GM23338 (cell line): ENCODE results near the gene JTB. TPM values are rescaled to one million over a fixed set of nuclear protein-coding genes. Genes with fewer than 3 reads are reported as not detected.

Experiments
- ATAC-seq: fragments of 200-7000 bp; cut with Tn5 transposase; 3 replicates; pipeline ENCODE4 v1.9.1; 2020
- DNase-seq: peaks from one replicate; pipeline ENCODE4 v3.0.0-alpha.2; 2015; ENCODE audit warnings: low spot score
- H2AFZ ChIP-seq: fragments of 200-600 bp; sonication (generic); 2 replicates; pipeline ENCODE4 v1.8.0; 2016; ENCODE audit warnings: antibody characterized with exemption, mild to moderate bottlenecking, moderate library complexity
- H3F3A ChIP-seq: fragments of 200-600 bp; sonication (generic); replicated peaks from 2 replicates; pipeline ENCODE4 v1.8.0; 2017; ENCODE audit warnings: antibody characterized with exemption, mixed run types, low read depth
- H3K27ac ChIP-seq: fragments of 200-600 bp; sonication (generic); 2 replicates; pipeline ENCODE4 v1.6.1; 2016; ENCODE audit warnings: low read depth
- H3K27me3 ChIP-seq: fragments of 200-600 bp; sonication (generic); 2 replicates; pipeline ENCODE4 v1.8.0; 2016; ENCODE audit warnings: mild to moderate bottlenecking, mixed run types, moderate library complexity; ENCODE audit not compliant: insufficient read depth
- H3K36me3 ChIP-seq: fragments of 200-600 bp; sonication (generic); 2 replicates; pipeline ENCODE4 v1.8.0; 2016; ENCODE audit warnings: mild to moderate bottlenecking; ENCODE audit not compliant: insufficient read depth
- H3K4me1 ChIP-seq: fragments of 200-600 bp; sonication (generic); 2 replicates; pipeline ENCODE4 v1.8.0; 2016; ENCODE audit warnings: mild to moderate bottlenecking, moderate library complexity; ENCODE audit not compliant: insufficient read depth
- H3K4me2 ChIP-seq: fragments of 200-600 bp; sonication (generic); 2 replicates; pipeline ENCODE4 v1.7.1; 2017; ENCODE audit warnings: mixed run types
- H3K4me3 ChIP-seq: fragments of 200-600 bp; sonication (generic); 2 replicates; pipeline ENCODE4 v1.6.1; 2016; ENCODE audit warnings: mixed run types
- H3K79me2 ChIP-seq: fragments of 200-600 bp; sonication (generic); replicated peaks from 2 replicates; pipeline ENCODE4 v1.8.0; 2017; ENCODE audit warnings: mild to moderate bottlenecking; ENCODE audit not compliant: insufficient read depth
- H3K9me2 ChIP-seq: fragments of 200-600 bp; sonication (generic); 2 replicates; pipeline ENCODE4 v1.8.0; 2017; ENCODE audit not compliant: insufficient read depth
- H4K20me1 ChIP-seq: fragments of 200-600 bp; sonication (generic); replicated peaks from 2 replicates; pipeline ENCODE4 v1.8.0; 2017; ENCODE audit warnings: mild to moderate bottlenecking; ENCODE audit not compliant: insufficient read depth
- H3K27ac Mint-ChIP-seq: 2 replicates; pipeline ENCODE4 v1.8.0; 2020; ENCODE audit warnings: inconsistent platforms, mild to moderate bottlenecking, moderate library complexity, mixed read lengths
- H3K27me3 Mint-ChIP-seq: 3 replicates; pipeline ENCODE4 v1.8.0; 2022; ENCODE audit warnings: low read depth, mild to moderate bottlenecking, moderate library complexity, mixed read lengths, inconsistent platforms; ENCODE audit not compliant: insufficient read depth, poor library complexity
- H3K36me3 Mint-ChIP-seq: 3 replicates; pipeline ENCODE4 v1.8.0; 2021; ENCODE audit warnings: low read depth, mild to moderate bottlenecking, inconsistent platforms, moderate library complexity, mixed read lengths
- H3K4me1 Mint-ChIP-seq: 3 replicates; pipeline ENCODE4 v1.8.0; 2020; ENCODE audit warnings: mild to moderate bottlenecking, inconsistent platforms, mixed read lengths
- H3K4me3 Mint-ChIP-seq: 3 replicates; pipeline ENCODE4 v1.8.0; 2021; ENCODE audit warnings: moderate library complexity, mild to moderate bottlenecking, inconsistent platforms, mixed read lengths
- H3K9me3 Mint-ChIP-seq: 3 replicates; pipeline ENCODE4 v1.8.0; 2020; ENCODE audit warnings: moderate library complexity, mild to moderate bottlenecking, inconsistent platforms, mixed read lengths
- CREB1 ChIP-seq: fragments of 250-450 bp; sonication (Bioruptor Pico); IDR thresholded peaks from 2 replicates; pipeline ENCODE4 v1.5.0; 2020; ENCODE audit warnings: low read depth, mild to moderate bottlenecking, moderate library complexity
- EZH2 ChIP-seq: fragments of 200-600 bp; sonication (generic); IDR thresholded peaks from one replicate; pipeline ENCODE4 v1.8.0; 2017; ENCODE audit warnings: antibody characterized with exemption, mild to moderate bottlenecking, low read depth; ENCODE audit not compliant: unreplicated experiment
- EZH2phosphoT487 ChIP-seq: fragments of 200-600 bp; sonication (generic); IDR thresholded peaks from one replicate; pipeline ENCODE4 v1.8.1; 2018; ENCODE audit warnings: antibody characterized with exemption; ENCODE audit not compliant: unreplicated experiment
- JUNB ChIP-seq: IDR thresholded peaks from one replicate; pipeline ENCODE4 v1.6.1; 2016; ENCODE audit warnings: antibody characterized with exemption; ENCODE audit not compliant: unreplicated experiment
- NANOG ChIP-seq: IDR thresholded peaks from 2 replicates; pipeline ENCODE4 v1.6.1; 2016; ENCODE audit warnings: antibody characterized with exemption, borderline replicate concordance
- POLR2AphosphoS5 ChIP-seq: IDR thresholded peaks from 2 replicates; pipeline ENCODE4 v1.6.1; 2016; ENCODE audit warnings: antibody characterized with exemption, low read depth
- STAT1 ChIP-seq: IDR thresholded peaks from one replicate; pipeline ENCODE4 v1.6.1; 2016; ENCODE audit warnings: antibody characterized with exemption; ENCODE audit not compliant: unreplicated experiment
- ZNF114 ChIP-seq: fragments of 250-450 bp; sonication (Bioruptor Pico); IDR thresholded peaks from 2 replicates; pipeline ENCODE4 v1.5.0; 2020; ENCODE audit warnings: mild to moderate bottlenecking, moderate library complexity
- ZNF331 ChIP-seq: fragments of 250-450 bp; sonication (Bioruptor Pico); IDR thresholded peaks from 2 replicates; pipeline ENCODE4 v1.5.0; 2020; ENCODE audit warnings: low read depth, mild to moderate bottlenecking, moderate library complexity
- long read RNA-seq: library from polyadenylated mRNA; unstranded; transcript quantifications from one replicate; pipeline ENCODE4 v2.0.0, GENCODE V29; 2020; ENCODE audit not compliant: unreplicated experiment
- polyA plus RNA-seq: library from polyadenylated mRNA; unstranded; fragments of >200 nt; fragmentation: Nextera tagmentation; extraction: Ambion mirVana; gene quantifications from 2 replicates; pipeline ENCODE4 v1.2.1, GENCODE V29; 2016
- total RNA-seq: library from RNA; depleted of rRNA; stranded (reverse); fragments of >200 nt; shearing (Covaris generic); gene quantifications from 2 replicates; pipeline ENCODE4 v1.2.3, GENCODE V29; 2014; rRNA removed
- TF ChIP-seq, protein P1 (sequence below): IDR thresholded peaks from one replicate; pipeline ENCODE4 v1.6.1; 2018; ENCODE audit warnings: antibody characterized with exemption; ENCODE audit not compliant: unreplicated experiment
- TF ChIP-seq, protein P2 (sequence below): fragments of 250-450 bp; sonication (Bioruptor Pico); IDR thresholded peaks from 2 replicates; pipeline ENCODE4 v1.5.0; 2020; ENCODE audit warnings: mild to moderate bottlenecking, moderate library complexity
- TF ChIP-seq, protein P3 (sequence below): IDR thresholded peaks from 2 replicates; pipeline ENCODE4 v1.6.1; 2016; ENCODE audit warnings: antibody characterized with exemption

JTB gene
- total RNA-seq (179 and 208 TPM in 2 replicates), polyA plus RNA-seq (139 and 140 TPM in 2 replicates)
- long read RNA-seq, transcript JTB-201 (5 exons, 1,287 nt) = major isoform, 86 of 98 reads
- long read RNA-seq, partial matches to known transcripts = 3 of 98 reads
- long read RNA-seq, other reads (novel, unspliced or antisense) = 6 of 98 reads

DNA sequence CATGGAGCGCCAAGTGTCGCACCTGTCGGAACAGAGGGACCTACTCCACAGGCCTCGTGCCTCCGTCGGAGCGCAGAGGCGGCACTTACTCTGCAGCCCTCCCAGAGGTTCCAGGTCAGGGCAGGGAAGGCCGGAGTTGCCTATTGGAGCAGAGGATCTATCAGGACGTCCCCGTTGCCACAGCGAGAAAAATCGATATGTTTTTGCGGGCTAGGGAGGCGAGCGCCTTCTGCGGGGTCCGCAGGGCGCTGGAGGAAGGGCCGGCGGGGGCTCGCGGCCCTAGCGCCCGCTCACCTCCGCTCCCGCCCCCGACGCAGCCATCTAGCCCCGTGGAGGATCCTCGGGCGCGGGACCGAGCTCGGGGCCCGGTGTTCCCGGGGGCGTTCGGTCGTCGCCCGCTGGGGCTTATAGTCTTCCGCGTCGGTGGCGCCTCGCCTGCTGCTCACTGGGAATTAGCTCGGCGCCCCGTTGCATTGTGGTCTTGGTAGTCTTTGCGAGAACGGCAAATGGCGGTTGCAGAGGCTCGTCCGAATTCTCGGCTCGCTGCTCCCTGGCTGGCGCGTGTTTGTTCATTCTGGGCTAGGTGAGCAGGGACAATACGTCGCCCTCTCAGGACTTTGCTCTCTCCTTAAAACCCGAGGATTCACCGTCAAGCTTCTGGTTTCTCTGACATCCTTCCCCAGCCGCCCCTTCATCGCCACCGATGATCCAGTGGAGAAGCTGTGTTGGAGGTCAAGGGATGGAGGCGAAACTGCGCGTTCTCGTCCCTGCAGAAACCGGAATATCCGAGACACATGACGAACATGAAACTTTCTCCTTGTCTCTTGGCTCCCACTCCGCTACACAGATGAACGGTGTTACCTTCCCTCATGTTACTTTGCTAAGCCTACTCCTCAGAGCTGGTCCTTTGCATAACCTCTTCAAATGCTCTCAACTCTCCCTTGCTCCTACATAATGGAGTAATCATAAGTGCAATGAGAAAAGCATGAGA is at the start of gene JTB:
Gene JTB, minus strand, starts transcription at position 425 of the 991 bp plus-strand sequence. Its CDS starts 422 bp downstream, at position 3.
- Mint-ChIP-seq H3K9me3 (no peaks in the 10 kb centered on the region), H3K4me3 (peak within 1 kb of the TSS; percentile 97), H3K4me1 (peaks cover 20% of the 10 kb centered on the region), H3K36me3 (peaks cover 74% of the 10 kb centered on the region), H3K27me3 (peaks cover 10% of the 10 kb centered on the region), H3K27ac (peak within 1 kb of the TSS; percentile 97)
- H2AFZ ChIP-seq = peak within 1 kb of the TSS; percentile 88
- peaks cover 18% of the 10 kb centered on the region for H3K79me2 ChIP-seq
- H3K4me2 ChIP-seq = peak within 1 kb of the TSS; percentile 91
- H3K4me1 ChIP-seq = no peaks in the 10 kb centered on the region
- peaks cover 36% of the 10 kb centered on the region for H3F3A ChIP-seq
- H3K27me3 ChIP-seq = no peaks in the 10 kb centered on the region
- DNase-seq (peak; percentile 96), ATAC-seq (peak; percentile 90)
- H3K9me2 ChIP-seq = no peaks in the 10 kb centered on the region
- peak within 1 kb of the TSS; percentile 85 for H3K27ac ChIP-seq
- H3K4me3 ChIP-seq = peak within 1 kb of the TSS; percentile 99
- peaks cover 25% of the 10 kb centered on the region; the same call in 1 of the 2 replicates for H3K36me3 ChIP-seq
- no peaks in the 10 kb centered on the region; the same call in 1 of the 2 replicates for H4K20me1 ChIP-seq
- peak; percentile 88 for TF ChIP-seq POLR2AphosphoS5
- TF ChIP-seq ZNF331 (CRISPR knock-in tag) = no peak
- TF ChIP-seq CREB1 (CRISPR knock-in tag) = 0 out of 2 replicates have a peak, but pooled peaks have one; percentile 39
- peak; percentile 18 for TF ChIP-seq STAT1
- no peak for TF ChIP-seq EZH2phosphoT487
- TF ChIP-seq JUNB = peak; percentile 63
- no peak for TF ChIP-seq NANOG
- TF ChIP-seq, protein P1, sequence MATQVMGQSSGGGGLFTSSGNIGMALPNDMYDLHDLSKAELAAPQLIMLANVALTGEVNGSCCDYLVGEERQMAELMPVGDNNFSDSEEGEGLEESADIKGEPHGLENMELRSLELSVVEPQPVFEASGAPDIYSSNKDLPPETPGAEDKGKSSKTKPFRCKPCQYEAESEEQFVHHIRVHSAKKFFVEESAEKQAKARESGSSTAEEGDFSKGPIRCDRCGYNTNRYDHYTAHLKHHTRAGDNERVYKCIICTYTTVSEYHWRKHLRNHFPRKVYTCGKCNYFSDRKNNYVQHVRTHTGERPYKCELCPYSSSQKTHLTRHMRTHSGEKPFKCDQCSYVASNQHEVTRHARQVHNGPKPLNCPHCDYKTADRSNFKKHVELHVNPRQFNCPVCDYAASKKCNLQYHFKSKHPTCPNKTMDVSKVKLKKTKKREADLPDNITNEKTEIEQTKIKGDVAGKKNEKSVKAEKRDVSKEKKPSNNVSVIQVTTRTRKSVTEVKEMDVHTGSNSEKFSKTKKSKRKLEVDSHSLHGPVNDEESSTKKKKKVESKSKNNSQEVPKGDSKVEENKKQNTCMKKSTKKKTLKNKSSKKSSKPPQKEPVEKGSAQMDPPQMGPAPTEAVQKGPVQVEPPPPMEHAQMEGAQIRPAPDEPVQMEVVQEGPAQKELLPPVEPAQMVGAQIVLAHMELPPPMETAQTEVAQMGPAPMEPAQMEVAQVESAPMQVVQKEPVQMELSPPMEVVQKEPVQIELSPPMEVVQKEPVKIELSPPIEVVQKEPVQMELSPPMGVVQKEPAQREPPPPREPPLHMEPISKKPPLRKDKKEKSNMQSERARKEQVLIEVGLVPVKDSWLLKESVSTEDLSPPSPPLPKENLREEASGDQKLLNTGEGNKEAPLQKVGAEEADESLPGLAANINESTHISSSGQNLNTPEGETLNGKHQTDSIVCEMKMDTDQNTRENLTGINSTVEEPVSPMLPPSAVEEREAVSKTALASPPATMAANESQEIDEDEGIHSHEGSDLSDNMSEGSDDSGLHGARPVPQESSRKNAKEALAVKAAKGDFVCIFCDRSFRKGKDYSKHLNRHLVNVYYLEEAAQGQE = peak; percentile 6
- TF ChIP-seq, protein P2, sequence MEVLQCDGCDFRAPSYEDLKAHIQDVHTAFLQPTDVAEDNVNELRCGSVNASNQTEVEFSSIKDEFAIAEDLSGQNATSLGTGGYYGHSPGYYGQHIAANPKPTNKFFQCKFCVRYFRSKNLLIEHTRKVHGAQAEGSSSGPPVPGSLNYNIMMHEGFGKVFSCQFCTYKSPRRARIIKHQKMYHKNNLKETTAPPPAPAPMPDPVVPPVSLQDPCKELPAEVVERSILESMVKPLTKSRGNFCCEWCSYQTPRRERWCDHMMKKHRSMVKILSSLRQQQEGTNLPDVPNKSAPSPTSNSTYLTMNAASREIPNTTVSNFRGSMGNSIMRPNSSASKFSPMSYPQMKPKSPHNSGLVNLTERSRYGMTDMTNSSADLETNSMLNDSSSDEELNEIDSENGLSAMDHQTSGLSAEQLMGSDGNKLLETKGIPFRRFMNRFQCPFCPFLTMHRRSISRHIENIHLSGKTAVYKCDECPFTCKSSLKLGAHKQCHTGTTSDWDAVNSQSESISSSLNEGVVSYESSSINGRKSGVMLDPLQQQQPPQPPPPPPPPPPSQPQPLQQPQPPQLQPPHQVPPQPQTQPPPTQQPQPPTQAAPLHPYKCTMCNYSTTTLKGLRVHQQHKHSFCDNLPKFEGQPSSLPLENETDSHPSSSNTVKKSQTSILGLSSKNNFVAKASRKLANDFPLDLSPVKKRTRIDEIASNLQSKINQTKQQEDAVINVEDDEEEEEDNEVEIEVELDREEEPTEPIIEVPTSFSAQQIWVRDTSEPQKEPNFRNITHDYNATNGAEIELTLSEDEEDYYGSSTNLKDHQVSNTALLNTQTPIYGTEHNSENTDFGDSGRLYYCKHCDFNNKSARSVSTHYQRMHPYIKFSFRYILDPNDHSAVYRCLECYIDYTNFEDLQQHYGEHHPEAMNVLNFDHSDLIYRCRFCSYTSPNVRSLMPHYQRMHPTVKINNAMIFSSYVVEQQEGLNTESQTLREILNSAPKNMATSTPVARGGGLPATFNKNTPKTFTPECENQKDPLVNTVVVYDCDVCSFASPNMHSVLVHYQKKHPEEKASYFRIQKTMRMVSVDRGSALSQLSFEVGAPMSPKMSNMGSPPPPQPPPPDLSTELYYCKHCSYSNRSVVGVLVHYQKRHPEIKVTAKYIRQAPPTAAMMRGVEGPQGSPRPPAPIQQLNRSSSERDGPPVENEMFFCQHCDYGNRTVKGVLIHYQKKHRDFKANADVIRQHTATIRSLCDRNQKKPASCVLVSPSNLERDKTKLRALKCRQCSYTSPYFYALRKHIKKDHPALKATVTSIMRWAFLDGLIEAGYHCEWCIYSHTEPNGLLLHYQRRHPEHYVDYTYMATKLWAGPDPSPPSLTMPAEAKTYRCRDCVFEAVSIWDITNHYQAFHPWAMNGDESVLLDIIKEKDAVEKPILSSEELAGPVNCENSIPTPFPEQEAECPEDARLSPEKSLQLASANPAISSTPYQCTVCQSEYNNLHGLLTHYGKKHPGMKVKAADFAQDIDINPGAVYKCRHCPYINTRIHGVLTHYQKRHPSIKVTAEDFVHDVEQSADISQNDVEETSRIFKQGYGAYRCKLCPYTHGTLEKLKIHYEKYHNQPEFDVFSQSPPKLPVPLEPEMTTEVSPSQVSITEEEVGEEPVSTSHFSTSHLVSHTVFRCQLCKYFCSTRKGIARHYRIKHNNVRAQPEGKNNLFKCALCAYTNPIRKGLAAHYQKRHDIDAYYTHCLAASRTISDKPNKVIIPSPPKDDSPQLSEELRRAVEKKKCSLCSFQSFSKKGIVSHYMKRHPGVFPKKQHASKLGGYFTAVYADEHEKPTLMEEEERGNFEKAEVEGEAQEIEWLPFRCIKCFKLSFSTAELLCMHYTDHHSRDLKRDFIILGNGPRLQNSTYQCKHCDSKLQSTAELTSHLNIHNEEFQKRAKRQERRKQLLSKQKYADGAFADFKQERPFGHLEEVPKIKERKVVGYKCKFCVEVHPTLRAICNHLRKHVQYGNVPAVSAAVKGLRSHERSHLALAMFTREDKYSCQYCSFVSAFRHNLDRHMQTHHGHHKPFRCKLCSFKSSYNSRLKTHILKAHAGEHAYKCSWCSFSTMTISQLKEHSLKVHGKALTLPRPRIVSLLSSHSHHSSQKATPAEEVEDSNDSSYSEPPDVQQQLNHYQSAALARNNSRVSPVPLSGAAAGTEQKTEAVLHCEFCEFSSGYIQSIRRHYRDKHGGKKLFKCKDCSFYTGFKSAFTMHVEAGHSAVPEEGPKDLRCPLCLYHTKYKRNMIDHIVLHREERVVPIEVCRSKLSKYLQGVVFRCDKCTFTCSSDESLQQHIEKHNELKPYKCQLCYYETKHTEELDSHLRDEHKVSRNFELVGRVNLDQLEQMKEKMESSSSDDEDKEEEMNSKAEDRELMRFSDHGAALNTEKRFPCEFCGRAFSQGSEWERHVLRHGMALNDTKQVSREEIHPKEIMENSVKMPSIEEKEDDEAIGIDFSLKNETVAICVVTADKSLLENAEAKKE (CRISPR knock-in tag) = no peak
- TF ChIP-seq, protein P3, sequence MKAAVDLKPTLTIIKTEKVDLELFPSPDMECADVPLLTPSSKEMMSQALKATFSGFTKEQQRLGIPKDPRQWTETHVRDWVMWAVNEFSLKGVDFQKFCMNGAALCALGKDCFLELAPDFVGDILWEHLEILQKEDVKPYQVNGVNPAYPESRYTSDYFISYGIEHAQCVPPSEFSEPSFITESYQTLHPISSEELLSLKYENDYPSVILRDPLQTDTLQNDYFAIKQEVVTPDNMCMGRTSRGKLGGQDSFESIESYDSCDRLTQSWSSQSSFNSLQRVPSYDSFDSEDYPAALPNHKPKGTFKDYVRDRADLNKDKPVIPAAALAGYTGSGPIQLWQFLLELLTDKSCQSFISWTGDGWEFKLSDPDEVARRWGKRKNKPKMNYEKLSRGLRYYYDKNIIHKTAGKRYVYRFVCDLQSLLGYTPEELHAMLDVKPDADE = peak; percentile 90
- no peak for TF ChIP-seq ZNF114 (CRISPR knock-in tag)
- no peak for TF ChIP-seq EZH2
